Activated naive CD4-positive, alpha-beta T cell treated with anti-CD3 and anti-CD28 coated beads, Interleukin-2, amount 50 U/mL, for 24 hours (primary cell): ENCODE measurements around the gene ADARB1.

Experiments
- H3K27ac Mint-ChIP-seq: one replicate; pipeline ENCODE4 v1.8.0; 2021; ENCODE audit warnings: mild to moderate bottlenecking, mixed read lengths
- H3K27me3 Mint-ChIP-seq: one replicate; pipeline ENCODE4 v1.8.0; 2021; ENCODE audit warnings: mixed read lengths
- H3K36me3 Mint-ChIP-seq: one replicate; pipeline ENCODE4 v1.8.0; 2021; ENCODE audit warnings: mixed read lengths
- H3K4me1 Mint-ChIP-seq: one replicate; pipeline ENCODE4 v1.8.0; 2021; ENCODE audit warnings: mixed read lengths
- H3K4me3 Mint-ChIP-seq: one replicate; pipeline ENCODE4 v1.8.0; 2021; ENCODE audit warnings: mild to moderate bottlenecking, mixed read lengths
- H3K9me3 Mint-ChIP-seq: one replicate; pipeline ENCODE4 v1.8.0; 2021; ENCODE audit warnings: mixed read lengths

Gene ADARB1

DNA sequence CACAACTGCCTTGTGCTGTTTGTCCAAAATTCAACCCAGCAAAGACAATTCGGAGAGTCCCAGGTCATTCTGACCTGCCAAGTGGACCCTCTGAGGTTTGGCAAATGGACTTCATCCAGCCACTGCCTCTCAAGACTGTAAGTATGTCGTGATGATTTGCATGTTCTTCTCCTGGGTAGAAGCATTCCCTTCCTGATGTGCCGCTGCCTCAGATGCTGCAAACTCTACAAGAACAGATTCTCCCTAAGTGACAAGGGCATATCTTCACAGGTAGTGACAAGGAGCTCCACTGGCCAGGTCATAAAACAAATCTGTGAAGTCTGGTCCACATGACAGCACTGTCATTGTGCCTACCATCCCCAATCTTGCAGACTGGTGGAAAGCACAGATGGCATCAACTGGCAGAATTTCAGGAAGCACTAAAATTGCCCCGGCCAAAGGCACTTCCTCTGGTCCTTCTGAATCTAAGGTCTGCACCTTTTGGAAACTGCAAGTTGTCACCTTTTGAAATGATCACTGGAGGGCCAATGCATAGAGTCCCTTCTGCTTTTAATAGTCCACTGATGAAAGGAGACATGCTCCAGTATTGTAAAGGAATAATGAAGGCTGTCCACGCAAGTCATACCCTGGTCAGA is 185.9 kb downstream of the ADARB1 start:
- H3K9me3 Mint-ChIP-seq, result no peaks in the 10 kb centered on the region
- no peak overlapping the region for H3K27ac Mint-ChIP-seq
- no peaks in the 10 kb centered on the region for H3K27me3 Mint-ChIP-seq
- H3K4me1 Mint-ChIP-seq, result no peaks in the 10 kb centered on the region
- H3K36me3 Mint-ChIP-seq, result peaks cover 1% of the 10 kb centered on the region
- no peak overlapping the region for H3K4me3 Mint-ChIP-seq

DNA sequence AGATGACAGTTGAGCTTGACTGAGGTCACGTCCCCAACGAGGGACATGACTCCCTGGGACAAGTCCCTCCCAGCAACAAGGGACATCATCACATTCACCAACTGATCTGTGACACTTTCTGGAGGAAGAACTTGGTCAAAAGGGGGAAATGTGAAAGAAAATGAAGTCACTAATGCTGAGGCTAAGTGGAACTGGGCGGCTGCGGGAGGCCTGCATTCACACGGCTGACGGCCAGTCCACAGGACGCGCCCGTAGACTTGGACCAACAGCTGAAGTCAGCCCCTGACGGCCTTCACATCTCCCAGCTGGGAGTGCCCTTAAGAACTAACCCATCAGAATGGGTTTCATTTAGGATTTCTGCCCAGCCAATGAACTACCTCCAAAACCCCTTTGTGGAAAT is 186.7 kb downstream of the ADARB1 start:
- peaks cover 5% of the 10 kb centered on the region for H3K4me1 Mint-ChIP-seq
- peaks cover 5% of the 10 kb centered on the region for H3K36me3 Mint-ChIP-seq
- no peak overlapping the region for H3K27ac Mint-ChIP-seq
- H3K9me3 Mint-ChIP-seq, result no peaks in the 10 kb centered on the region
- no peak overlapping the region for H3K4me3 Mint-ChIP-seq
- H3K27me3 Mint-ChIP-seq, result no peaks in the 10 kb centered on the region

DNA sequence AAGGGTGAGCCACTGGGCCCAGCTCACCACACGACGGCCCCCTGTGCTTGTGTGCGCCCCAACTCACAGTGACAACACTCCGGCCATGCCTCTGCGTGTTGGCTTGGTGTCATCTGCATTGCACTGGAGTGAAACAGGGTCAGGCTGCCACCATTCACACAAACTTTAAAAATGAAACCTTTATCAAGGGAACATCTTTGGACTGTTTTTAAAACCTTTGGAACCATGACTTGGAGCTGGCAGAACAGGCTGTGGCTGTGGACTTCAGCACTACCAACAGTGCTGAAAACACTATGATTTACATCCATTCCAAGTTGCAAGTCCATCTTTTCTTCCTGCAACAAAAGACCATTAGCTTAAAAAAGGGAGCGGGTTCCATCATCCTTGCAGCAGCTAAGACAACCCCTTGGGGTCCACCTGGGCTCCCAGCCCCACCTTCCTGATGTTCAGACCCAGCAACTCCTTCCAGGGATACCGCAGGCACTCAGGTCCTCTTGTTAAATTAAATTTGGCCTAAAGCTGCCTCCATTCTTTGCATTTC is 187.7 kb downstream of the ADARB1 start:
- peaks cover 5% of the 10 kb centered on the region for H3K36me3 Mint-ChIP-seq
- H3K27ac Mint-ChIP-seq, result no peak overlapping the region
- H3K9me3 Mint-ChIP-seq, result no peaks in the 10 kb centered on the region
- peaks cover 13% of the 10 kb centered on the region for H3K4me1 Mint-ChIP-seq
- H3K27me3 Mint-ChIP-seq, result no peaks in the 10 kb centered on the region
- no peak overlapping the region for H3K4me3 Mint-ChIP-seq

DNA sequence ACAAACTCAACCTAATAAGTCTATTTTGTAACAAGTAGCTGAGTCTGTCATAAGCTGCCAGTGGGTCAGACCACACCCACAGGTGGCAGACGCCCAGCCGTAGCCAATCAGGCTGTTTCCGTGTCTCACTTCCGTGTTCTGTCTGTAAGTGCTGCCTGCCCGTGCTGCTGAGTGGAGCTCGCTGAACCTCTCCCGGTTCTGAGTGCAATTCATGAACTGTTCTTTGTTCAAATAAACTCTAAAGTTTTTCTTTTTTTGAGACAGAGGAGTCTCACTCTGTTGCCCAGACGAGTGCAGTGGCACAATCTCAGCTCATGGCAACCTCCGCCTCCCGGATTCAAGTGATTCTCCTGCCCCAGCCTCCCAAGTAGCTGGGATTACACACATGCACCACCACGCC is 188.2 kb downstream of the ADARB1 start:
- peaks cover 15% of the 10 kb centered on the region for H3K4me1 Mint-ChIP-seq
- H3K27me3 Mint-ChIP-seq, result no peaks in the 10 kb centered on the region
- H3K4me3 Mint-ChIP-seq, result no peak overlapping the region
- peaks cover 7% of the 10 kb centered on the region for H3K36me3 Mint-ChIP-seq
- no peak overlapping the region for H3K27ac Mint-ChIP-seq
- H3K9me3 Mint-ChIP-seq, result no peaks in the 10 kb centered on the region

DNA sequence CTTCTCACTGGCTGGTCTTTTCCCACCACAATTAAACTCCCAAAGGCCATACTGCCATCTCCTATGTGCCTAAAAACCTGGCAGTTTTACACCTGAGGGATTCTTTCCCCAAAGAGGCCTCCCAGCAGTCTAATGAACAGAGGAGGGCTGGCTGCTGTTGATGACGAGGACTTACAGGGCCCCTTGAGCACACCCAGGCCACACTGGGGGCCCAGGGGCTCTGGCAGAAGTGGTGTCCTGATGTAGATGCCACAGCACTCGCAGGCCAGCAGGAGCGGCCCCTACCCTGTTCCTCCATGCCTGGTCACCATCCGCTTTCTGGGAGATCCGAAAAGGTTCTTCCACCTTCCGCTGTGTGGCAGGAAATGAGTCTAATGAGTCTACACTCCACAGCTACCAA is 189.2 kb downstream of the ADARB1 start:
- H3K9me3 Mint-ChIP-seq, result no peaks in the 10 kb centered on the region
- H3K4me1 Mint-ChIP-seq, result peaks cover 15% of the 10 kb centered on the region
- H3K27ac Mint-ChIP-seq, result no peak overlapping the region
- H3K36me3 Mint-ChIP-seq, result peaks cover 8% of the 10 kb centered on the region
- no peak overlapping the region for H3K4me3 Mint-ChIP-seq
- H3K27me3 Mint-ChIP-seq, result no peaks in the 10 kb centered on the region

DNA sequence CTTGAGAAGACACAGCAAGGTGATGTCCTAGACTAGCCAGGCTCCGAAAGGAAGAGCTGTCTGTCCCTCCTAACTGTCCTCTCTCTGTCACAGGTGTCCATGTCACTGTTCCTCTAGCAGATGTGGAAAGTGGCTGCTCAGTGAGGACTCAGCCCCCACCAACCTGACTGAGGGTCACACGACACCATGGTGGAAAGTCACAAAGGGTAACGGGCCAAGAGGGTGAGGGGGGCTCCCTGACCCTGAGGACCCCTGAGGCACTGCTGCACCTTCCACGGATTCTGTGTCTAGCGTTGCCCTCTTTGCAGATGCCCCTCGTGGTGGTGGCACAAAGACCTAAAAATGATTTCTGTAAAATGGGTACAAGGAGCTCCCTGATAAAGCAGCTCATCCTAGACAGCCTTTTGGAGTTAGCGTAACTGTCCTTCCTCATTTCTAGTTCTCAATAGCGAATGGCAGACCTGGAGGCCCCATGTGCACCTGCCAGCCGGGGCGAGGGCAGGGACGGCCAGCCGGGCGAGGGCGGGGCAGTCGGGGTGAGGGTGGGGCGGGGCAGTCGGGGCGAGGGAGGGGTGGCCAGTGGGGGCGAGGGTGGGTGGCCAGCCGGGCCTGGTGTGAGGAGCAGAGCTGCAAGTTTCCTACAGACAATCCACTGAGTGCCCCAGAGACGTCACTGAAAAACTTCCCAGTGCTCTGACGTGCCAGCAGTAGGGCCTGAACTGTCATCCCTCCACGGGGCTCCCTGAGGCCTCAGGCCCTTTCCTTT is 189.9 kb downstream of the ADARB1 start:
- H3K36me3 Mint-ChIP-seq, result peaks cover 8% of the 10 kb centered on the region
- H3K4me3 Mint-ChIP-seq, result no peak overlapping the region
- H3K4me1 Mint-ChIP-seq, result peaks cover 15% of the 10 kb centered on the region
- no peak overlapping the region for H3K27ac Mint-ChIP-seq
- no peaks in the 10 kb centered on the region for H3K27me3 Mint-ChIP-seq
- H3K9me3 Mint-ChIP-seq, result no peaks in the 10 kb centered on the region

DNA sequence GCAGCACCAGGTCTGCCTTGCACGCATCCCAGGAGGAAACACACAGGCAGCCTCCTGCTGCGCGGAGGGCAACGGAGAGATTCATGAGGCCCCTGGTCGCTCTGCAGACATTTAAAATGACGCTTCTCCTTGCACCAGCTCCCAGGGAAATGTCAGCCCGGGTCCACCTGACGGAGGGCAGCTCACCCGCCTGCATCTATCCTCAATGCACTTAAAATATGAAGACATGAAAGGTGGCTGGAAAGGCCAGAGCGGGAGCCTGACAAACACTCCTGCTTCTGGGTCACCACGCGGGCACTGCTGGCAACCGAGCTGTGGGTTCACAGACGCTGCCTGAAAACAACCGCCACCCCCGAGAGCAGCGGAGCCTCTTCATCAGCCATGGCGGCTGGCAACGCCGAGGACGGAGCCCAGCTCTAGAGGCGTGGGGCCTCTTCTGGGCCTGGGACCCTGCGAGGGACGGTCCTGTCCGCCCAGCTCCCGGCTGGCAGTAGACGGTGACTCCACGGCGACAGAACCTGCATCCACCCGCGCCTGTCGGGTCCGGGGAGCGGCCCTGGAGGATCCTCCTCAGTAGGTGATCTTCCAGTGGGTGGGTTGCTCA is 190.6 kb downstream of the ADARB1 start:
- H3K4me3 Mint-ChIP-seq, result no peak overlapping the region
- H3K9me3 Mint-ChIP-seq, result no peaks in the 10 kb centered on the region
- H3K27ac Mint-ChIP-seq, result no peak overlapping the region
- no peaks in the 10 kb centered on the region for H3K27me3 Mint-ChIP-seq
- peaks cover 15% of the 10 kb centered on the region for H3K4me1 Mint-ChIP-seq
- H3K36me3 Mint-ChIP-seq, result peaks cover 8% of the 10 kb centered on the region

DNA sequence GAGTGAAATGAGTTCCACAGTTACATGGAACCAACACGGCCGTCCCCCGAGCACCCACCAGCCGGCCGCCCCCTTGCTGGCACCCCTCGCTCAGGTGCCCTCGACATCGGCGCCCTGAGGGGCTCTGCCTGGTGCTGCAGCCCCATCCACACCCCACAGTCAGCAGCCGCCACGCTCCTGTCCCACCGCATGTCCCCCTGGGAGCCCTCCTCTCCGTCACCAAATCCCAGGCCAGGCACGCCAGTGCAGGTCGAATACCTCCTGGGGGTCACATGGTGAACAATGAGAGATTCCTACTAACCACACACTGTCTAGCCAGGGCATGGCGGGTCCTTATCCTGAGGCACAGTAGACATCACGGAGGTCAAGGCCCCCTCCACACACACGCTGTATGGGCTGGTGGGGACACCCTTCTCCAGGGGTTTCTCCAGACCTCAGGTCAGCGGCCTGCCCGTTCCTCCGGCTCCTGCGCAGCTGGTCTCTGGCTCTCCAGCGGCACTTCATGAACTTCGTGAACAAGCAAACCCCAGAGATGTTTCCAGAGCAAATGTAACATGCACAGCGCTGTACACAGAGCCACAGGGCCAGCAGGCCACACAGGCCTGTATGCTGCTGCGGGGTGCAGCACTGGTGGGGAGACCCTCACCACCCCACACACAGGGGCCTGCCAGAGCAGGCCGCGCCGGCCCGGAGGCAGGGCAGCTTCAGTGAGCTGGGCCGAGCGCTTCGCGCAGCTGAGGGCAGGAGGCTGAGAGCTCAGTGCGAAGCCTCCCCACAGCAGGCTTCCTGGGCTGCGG is 191.5 kb downstream of the ADARB1 start:
- Mint-ChIP-seq H3K27me3 (no peaks in the 10 kb centered on the region), H3K9me3 (no peaks in the 10 kb centered on the region), H3K4me3 (peak overlapping the region; percentile 7), H3K4me1 (peaks cover 15% of the 10 kb centered on the region), H3K27ac (no peak overlapping the region), H3K36me3 (peaks cover 10% of the 10 kb centered on the region)

DNA sequence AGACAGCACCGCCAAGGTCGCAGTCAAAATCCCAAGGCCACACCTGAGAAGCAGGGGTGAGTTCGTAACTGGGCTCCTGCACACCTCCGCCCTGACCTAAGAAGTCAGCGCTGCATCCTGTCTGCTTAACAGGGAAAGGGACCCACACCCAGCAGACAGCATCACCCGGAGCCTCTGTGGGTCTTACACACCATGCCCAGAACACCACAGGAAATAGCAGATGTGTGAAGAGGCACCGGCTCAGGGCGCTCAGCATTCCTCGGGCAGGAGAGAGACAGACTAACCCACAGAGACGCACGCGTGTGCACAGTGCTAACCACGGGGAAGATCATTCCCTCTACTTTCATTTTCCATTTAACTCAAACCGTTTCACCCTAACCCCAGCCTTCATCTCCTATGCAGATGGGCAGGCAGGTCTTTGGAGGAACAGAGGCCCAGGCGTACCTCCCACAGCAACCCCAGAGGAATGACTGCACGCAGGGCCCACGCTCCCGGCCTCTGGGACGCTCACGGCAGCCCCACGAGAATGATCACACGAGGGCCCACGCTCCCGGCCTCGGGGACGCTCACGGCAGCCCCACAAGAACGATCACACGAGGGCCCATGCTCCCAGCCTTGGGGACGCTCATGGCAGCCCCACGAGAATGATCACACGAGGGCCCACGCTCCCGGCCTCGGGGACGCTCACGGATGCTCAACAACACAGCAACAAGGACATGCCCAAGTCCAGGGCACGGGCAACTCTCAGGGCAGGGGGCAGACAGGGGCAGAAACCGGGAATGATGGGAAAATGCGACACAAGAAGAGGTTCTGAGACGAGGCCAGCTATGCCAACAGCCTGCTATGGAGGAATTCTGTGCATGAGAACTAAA is 192.4 kb downstream of the ADARB1 start:
- Mint-ChIP-seq H3K4me1 (peaks cover 15% of the 10 kb centered on the region), H3K4me3 (peak overlapping the region; percentile 27), H3K27ac (peak overlapping the region; percentile 4), H3K36me3 (peaks cover 10% of the 10 kb centered on the region), H3K27me3 (no peaks in the 10 kb centered on the region), H3K9me3 (no peaks in the 10 kb centered on the region)

DNA sequence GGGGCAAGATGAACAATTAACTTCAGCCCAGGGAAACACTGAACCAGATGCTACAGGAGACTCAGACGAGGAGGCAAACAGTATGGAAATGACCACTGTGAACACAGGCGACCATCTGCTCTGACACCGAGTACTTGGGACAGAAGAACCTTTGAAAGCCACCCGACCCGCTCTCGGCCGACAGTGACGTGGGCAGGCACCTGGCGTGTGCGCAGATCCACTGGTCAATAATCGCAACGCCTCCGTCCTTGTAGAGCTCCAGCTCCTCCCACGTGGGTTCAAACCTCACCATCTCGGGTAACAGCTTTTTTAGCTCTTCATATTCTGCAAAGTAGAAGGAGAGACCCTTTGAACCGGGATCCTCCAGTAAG is 193.0 kb downstream of the ADARB1 start:
- peaks cover 10% of the 10 kb centered on the region for H3K36me3 Mint-ChIP-seq
- peaks cover 15% of the 10 kb centered on the region for H3K4me1 Mint-ChIP-seq
- peak overlapping the region; percentile 4 for H3K27ac Mint-ChIP-seq
- H3K4me3 Mint-ChIP-seq, result no peak overlapping the region
- H3K9me3 Mint-ChIP-seq, result no peaks in the 10 kb centered on the region
- no peaks in the 10 kb centered on the region for H3K27me3 Mint-ChIP-seq

DNA sequence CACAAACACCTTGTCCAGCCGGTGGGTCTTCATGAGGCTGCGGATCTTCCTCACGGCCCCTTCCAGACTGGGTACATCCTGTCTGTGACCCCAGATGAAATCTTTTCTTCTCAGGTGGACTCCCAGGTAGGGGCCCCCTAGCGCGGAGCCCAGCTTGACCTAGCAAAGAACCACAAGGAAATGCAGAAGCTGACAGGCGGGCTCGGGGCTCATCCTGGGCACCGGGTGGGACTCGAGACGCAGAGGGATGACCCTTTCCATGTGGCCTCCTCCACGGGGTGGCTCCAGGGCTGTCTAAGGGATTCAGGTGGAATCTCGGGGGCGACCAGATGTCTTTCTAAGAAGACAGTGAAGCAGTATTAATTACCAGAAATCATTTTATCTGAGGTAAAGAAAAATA is 195.5 kb downstream of the ADARB1 start:
- no peak overlapping the region for H3K27ac Mint-ChIP-seq
- H3K27me3 Mint-ChIP-seq, result no peaks in the 10 kb centered on the region
- no peak overlapping the region for H3K4me3 Mint-ChIP-seq
- peaks cover 9% of the 10 kb centered on the region for H3K36me3 Mint-ChIP-seq
- H3K9me3 Mint-ChIP-seq, result no peaks in the 10 kb centered on the region
- peaks cover 15% of the 10 kb centered on the region for H3K4me1 Mint-ChIP-seq

DNA sequence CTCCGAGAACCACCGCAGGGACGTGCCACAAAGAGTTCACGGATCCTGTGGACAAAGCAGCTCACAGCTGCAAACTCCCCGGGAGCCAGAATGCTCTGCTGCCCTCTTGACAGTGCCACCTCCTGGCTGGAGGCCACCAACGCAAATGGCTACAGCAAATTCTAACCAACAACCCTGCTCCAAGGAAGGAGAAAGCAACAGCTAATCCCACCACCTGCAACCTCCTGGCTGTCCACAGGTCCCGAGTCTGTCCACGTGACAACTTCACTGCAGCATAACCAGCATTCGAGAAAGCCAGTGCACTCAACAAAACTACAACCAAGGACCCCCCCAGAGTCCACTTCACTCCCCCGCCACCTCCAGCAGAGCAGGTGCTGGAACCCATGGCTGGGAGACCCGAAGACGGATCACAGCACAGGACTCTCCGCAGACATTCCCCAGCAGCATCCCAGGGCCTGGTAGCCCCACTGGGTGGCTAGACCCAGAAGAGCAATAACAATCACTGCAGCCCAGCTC is 196.0 kb downstream of the ADARB1 start:
- no peak overlapping the region for H3K27ac Mint-ChIP-seq
- no peak overlapping the region for H3K4me3 Mint-ChIP-seq
- no peaks in the 10 kb centered on the region for H3K27me3 Mint-ChIP-seq
- H3K9me3 Mint-ChIP-seq, result no peaks in the 10 kb centered on the region
- H3K4me1 Mint-ChIP-seq, result peaks cover 15% of the 10 kb centered on the region
- H3K36me3 Mint-ChIP-seq, result peaks cover 9% of the 10 kb centered on the region
